PFSK-1 (cell line): ENCODE measurements around the gene TMEM129.

ENCODE experiments used
- POLR2AphosphoS5 ChIP-seq: IDR thresholded peaks from 2 replicates; pipeline ENCODE4 v1.6.1; 2012; ENCODE audit warnings: low read depth, mild to moderate bottlenecking, control low read depth, low read length, moderate library complexity
- SIN3A ChIP-seq: IDR thresholded peaks from 2 replicates; pipeline ENCODE4 v1.6.1; 2012; ENCODE audit warnings: mild to moderate bottlenecking, low read length, moderate library complexity, borderline replicate concordance; ENCODE audit not compliant: insufficient read depth
- TF ChIP-seq, protein P1 (sequence below), 2 experiments: IDR thresholded peaks; 2 replicates each; pipeline versions ENCODE4 v1.6.1 to v1.8.0; 2011 to 2012; ENCODE audit warnings: low read depth in 2 of 2, low read length in 2 of 2, control low read depth in 1 of 2, inconsistent platforms in 1 of 2, mild to moderate bottlenecking in 1 of 2, moderate library complexity in 1 of 2; ENCODE audit not compliant: insufficient read depth in 1 of 2

DNA sequence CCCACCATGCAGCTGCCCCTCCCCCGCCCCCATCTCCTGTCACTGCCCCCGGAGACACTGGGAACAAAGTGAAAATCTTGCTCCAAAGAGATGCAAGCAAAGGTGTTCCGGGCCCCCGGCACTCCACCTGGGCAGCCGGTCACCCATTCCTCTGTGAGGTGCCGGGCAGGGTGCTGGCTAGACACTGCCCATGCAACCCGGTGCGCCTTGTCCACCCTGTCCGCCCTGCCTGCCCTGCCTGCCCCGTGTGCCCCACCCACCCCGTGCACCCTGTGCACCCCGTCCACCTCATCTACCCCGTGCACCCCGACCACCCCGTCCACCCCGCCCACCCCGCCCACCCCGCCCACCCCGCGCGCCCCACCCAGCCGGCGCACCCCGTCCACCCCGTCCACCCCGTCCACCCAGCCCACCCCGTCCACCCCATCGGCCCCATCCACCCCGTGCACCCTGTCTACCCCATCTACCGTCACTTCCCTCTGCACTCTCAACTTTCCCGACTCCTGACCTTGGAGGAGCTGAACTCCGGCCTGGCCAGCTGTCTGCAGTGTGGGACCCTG is 40.1 kb upstream of the TMEM129 start:
- TF ChIP-seq POLR2AphosphoS5 = no peak
- TF ChIP-seq, protein P1, sequence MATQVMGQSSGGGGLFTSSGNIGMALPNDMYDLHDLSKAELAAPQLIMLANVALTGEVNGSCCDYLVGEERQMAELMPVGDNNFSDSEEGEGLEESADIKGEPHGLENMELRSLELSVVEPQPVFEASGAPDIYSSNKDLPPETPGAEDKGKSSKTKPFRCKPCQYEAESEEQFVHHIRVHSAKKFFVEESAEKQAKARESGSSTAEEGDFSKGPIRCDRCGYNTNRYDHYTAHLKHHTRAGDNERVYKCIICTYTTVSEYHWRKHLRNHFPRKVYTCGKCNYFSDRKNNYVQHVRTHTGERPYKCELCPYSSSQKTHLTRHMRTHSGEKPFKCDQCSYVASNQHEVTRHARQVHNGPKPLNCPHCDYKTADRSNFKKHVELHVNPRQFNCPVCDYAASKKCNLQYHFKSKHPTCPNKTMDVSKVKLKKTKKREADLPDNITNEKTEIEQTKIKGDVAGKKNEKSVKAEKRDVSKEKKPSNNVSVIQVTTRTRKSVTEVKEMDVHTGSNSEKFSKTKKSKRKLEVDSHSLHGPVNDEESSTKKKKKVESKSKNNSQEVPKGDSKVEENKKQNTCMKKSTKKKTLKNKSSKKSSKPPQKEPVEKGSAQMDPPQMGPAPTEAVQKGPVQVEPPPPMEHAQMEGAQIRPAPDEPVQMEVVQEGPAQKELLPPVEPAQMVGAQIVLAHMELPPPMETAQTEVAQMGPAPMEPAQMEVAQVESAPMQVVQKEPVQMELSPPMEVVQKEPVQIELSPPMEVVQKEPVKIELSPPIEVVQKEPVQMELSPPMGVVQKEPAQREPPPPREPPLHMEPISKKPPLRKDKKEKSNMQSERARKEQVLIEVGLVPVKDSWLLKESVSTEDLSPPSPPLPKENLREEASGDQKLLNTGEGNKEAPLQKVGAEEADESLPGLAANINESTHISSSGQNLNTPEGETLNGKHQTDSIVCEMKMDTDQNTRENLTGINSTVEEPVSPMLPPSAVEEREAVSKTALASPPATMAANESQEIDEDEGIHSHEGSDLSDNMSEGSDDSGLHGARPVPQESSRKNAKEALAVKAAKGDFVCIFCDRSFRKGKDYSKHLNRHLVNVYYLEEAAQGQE (IDR thresholded peaks at IDR 0.05; ENCODE audit: insufficient read depth in 1 of 2, low read depth in 2 of 2, low read length in 2 of 2) = no peak
- no peak for TF ChIP-seq SIN3A
